Skin epidermis (tissue), 12 donors: ENCODE measurements around the gene ITCH.
A peak's percentile ranks its signal among the peaks of the same experiment; 100 is the strongest.
"Not testable (repeated sequence)": the region's sequence is repeated elsewhere in the genome, so short reads cannot be mapped to it uniquely, and the experiment has no call there.

Source experiments
- H3K27ac ChIP-seq, 21 experiments: fragments of 200-600 bp; sonication (generic) in 11 of 21; one replicate each; pipeline ENCODE4 v1.5.0; 2020; ENCODE audit warnings: mild to moderate bottlenecking in 3 of 21, inconsistent platforms in 2 of 21, moderate library complexity in 2 of 21
- H3K4me3 ChIP-seq, 7 experiments: fragments of 200-600 bp; sonication (generic) in 2 of 7; one replicate each; pipeline ENCODE4 v1.5.0; 2020; ENCODE audit warnings: inconsistent platforms in 2 of 7, mild to moderate bottlenecking in 2 of 7, moderate library complexity in 1 of 7

The ITCH gene

DNA sequence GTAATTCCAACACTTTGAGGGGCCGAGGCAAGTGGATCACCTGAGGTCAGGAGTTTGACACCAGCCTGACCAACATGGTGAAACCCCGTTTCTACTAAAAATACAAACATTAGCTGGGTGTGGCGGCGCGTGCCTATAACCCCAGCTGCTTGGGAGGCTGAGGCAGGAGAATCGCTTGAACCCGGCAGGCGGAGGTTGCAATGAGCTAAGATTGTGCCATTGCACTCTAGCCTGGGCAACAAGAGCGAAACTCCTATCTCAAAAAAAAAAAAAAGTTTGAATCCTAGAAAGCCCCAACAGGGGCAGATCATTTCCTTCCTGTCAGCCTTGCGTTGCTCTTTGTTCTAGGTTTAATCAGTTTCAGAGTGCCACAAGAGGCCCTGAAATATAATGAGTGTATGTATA is 42.2 kb downstream of the ITCH start:
- not testable (repeated sequence) for H3K4me3 ChIP-seq
- H3K27ac ChIP-seq: peak overlapping the region in 1 of 21 experiments; percentile 3

DNA sequence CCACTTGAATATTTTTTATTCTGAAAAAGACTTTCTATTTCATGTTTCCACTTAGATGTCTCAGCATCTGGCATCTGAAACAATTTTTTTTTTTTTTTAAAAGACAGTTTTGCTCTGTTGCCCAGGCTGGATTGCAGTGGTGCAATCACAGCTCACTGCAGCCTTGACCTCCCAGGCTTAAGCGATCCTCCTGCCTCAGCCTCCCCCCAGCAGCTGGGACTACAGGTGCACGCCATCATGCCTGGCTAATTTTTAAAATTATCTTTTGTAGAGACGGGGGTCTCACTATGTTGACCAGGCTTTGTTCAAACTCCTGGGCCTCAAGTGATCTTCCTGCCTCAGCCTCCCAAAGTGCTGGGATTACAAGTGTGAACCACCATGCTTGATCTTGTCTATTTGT is 42.9 kb downstream of the ITCH start:
- H3K27ac ChIP-seq: peak overlapping the region in 1 of 21 experiments; percentile 3
- not testable (repeated sequence) for H3K4me3 ChIP-seq

DNA sequence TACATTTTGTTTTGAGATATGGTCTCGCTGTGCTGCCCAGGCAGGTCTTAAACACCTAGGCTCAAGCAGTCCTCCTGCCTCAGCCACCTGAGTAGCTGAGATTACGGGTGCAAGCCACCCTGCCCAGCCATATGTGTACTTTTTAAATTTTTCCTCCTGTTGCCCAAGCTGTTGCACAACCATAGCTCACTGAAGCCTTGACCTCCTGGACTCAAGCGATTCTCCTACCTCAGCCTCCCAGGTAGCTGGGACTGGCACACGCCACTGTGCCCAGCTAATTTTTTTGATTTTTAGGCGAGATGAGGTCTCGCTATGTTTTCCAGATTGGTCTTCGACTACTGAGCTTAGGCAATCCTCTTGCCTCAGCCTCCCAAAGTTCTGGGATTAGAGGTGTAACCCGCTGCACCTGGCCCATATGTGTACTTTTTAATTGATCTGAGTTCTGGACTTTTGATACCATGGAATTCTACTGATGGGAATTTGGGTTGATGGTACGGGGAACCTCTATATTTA is 44.9 kb downstream of the ITCH start:
- Histone ChIP-seq H3K27ac (no peak overlapping the region), H3K4me3 (no peak overlapping the region)

DNA sequence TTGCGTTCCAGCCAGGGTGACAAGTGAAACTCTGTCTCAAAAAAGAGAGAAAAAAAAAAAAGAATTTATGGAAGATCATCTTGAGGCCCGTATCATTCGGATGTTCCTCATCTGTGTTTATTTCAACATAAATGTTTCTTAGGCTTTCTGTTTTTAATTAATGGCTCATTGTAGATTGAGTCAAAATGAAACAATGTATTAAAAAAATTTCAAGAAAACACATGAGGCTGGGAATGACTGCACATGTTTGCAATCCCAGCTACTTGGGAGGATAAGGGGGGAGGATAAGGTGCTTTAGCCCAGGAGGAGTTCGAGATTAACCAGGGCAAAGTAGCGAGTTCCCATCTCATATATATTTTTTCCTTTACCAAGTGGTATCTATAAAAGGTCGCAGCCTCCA is 47.3 kb downstream of the ITCH start:
- Histone ChIP-seq H3K4me3 (no peak overlapping the region), H3K27ac (no peak overlapping the region)

DNA sequence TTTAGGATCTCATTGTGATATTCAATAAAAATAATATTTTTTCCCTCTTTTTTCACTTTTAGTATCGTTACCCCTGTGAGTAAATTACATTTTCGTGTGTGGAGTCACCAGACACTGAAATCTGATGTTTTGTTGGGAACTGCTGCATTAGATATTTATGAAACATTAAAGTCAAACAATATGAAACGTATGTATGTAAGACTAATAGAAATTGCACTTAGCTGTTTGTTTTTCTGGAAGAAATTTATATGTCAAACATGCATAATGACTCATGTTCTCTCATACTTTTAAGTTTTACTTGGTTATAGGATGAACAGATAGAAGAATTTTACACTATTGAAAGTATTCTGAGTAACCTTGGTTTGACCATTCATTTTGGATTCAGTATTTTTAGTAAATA is 49.4 kb downstream of the ITCH start:
- no peak overlapping the region for H3K27ac ChIP-seq

DNA sequence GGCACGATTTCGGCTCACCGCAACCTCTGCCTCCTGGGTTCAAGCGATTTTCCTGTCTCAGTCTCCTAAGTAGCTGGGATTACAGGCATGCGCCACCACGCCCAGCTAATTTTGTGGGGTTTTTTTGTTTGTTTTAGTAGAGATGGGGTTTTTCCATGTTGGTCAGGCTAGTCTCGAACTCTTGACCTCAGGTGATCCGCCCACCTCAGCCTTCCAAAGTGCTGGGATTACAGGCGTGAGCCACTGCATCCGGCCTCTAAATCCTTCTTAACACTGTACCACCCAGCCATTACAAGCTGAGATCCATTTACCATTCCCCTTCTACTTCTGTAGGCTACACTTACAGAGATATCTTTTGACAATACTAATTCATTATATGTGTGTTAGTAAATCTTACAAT is 51.5 kb downstream of the ITCH start:
- not testable (repeated sequence) for H3K4me3 ChIP-seq
- peak overlapping the region in 3 of 21 experiments; percentile 10 to 12 (median 11) for H3K27ac ChIP-seq

More for the DNA sequence above, 49.4 kb downstream of the ITCH start:
- no peak overlapping the region for H3K4me3 ChIP-seq

DNA sequence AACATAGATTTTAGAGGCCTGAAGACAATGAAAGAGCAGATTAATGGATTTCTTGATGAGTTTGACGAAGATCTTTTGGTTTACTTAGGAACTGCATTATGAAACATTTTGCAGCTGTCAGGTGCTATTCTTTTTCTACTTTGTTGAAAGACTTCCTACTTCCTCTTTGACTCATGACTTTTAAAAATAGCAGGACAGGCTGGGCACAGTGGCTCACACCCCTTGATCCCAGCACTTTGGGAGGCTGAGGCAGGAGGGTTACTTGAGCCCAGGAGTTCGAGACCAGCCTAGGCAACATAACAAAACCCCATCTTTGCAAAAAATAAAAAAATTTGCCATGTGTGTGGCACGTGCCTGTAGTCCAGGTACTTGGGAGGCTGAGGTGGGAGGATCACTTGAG is 52.0 kb downstream of the ITCH start:
- peak overlapping the region in 4 of 21 experiments; percentile 10 to 30 (median 12) for H3K27ac ChIP-seq
- H3K4me3 ChIP-seq: no peak overlapping the region

DNA sequence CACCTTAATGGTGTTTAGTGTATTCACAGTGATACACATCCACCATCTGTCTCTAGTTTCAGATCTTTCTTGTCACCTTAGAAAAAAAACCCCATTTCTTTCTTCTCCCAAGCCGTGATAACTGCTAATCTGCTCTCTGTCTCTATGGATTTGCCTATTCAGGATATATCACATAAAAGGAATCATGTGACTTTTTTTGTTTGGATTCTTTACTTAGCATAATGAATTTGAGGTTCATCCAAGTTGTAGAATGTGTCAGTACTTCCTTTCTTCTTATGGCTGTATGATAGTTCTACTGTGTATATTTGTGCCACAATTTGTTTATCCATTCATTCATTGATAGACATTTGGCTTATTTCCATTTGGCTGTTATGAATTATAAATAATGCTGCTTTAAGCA is 57.1 kb downstream of the ITCH start:
- Histone ChIP-seq H3K27ac (no peak overlapping the region), H3K4me3 (no peak overlapping the region)

DNA sequence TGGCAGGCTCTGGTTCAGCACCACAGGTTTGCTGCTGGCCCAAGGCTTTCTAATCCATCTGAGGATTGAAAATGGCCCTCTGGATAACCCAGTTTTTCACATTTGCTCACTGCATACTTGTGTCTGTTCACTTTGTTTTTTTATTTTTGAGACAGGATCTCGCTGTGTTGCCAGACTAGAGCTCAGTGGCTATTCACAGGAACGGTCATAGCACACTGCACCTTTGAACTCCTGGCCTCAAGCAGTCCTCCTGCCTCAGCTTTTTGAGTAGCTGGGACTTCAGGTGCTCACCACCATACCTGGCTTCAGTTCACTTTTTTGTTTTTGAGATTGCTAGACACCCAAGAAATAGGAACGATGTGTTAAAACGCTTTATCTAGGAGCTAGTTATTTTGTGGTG is 57.9 kb downstream of the ITCH start:
- no peak overlapping the region for H3K4me3 ChIP-seq
- no peak overlapping the region for H3K27ac ChIP-seq

DNA sequence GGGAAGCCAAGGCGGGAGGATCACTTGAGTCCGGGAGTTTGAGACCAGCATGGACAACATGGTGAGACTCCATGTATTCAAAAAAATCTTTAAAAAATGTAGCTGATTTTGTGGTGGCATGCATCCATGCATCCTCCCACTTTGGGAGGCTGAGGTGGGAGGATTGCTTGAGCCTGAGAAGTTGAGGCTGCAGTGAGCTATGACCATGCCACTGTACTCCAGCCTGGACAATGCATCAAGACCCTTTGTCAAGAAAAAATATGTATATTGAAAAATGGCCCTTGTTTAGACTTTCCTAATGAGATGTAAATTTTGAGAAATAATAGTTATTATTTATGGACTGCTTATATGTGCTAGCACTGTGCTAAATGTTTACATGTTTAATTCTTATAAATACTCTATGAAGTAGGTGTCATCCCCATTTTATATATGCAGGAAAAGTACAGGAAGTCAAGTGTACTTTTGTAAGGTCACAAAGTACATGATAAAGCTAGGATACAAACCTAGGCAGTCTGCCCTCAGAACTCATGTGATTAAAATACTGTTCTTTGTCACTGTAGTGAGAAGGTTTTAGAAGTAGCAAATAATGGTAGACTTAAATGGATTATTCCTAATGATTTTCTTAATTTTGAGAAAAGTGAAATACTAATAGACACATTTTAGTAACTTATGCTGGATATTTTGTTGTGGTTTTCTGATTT is 58.8 kb downstream of the ITCH start:
- H3K4me3 ChIP-seq: no peak overlapping the region
- H3K27ac ChIP-seq: no peak overlapping the region

DNA sequence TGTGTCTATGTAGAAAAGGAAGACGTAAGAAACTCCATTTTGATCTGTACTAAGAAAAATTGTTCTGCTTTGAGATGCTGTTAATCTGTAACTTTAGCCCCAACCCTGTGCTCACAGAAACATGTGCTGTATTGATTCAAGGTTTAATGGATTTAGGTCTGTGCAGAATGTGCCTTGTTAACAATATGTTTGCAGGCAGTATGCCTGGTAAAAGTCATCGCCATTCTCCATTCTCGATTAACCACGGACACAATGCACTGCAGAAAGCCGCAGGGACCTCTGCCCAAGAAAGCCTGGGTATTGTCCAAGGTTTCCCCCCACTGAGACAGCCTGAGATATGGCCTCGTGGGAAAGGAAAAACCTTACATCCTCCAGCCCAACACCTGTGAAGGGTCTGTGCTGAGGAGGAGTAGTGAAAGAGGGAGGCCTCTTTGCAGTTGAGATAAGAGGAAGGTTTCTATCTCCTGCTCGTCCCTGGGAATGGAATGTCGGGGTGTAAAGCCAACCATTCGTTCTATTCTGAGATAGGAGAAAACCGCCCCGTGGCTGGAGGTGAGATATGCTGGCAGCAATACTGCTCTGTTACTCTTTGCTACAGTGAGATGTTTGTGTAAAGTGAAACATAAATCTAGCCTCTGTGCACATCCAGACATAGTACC is 62.1 kb downstream of the ITCH start:
- not testable (repeated sequence) for H3K27ac ChIP-seq

DNA sequence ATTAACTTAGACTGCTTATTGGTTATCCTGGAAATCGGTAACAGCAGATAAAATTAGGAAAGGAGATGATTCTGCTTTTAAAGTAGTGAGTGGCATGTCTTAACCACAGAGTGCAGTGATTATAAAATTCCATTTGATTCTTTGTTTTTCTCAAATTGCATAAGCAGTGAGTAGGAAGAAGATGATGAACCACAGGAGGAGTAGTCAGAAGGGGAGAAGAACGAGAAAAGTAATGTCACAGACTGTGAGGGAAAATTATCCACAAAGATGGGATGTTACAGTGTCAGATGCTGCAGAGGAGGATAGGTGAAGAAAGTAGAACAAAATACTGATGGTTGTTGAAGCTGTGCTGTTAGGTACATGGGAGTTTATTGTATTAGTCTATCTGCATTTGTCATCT is 63.0 kb downstream of the ITCH start:
- no peak overlapping the region for H3K27ac ChIP-seq
- no peak overlapping the region for H3K4me3 ChIP-seq

More for the DNA sequence above, 62.1 kb downstream of the ITCH start:
- not testable (repeated sequence) for H3K4me3 ChIP-seq

DNA sequence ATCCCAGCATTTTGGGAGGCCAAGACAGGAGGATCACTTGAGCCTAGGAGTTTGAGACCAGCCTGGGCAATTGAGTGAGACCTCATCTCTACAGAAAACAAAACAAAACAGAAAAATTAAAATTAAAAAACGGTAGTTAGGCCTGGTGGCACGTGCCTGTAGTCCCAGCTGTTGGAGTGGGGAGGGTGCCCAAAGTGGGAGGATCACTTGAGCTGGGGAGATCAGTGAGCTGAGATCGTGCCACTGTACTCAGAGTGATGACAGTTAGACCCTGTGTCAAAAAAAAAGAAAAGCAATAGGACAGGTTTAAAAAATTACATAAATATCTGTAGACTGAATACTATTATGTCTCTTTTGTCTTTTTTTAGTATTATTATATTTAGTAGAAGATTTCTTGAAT is 64.3 kb downstream of the ITCH start:
- Histone ChIP-seq H3K27ac (no peak overlapping the region), H3K4me3 (no peak overlapping the region)

DNA sequence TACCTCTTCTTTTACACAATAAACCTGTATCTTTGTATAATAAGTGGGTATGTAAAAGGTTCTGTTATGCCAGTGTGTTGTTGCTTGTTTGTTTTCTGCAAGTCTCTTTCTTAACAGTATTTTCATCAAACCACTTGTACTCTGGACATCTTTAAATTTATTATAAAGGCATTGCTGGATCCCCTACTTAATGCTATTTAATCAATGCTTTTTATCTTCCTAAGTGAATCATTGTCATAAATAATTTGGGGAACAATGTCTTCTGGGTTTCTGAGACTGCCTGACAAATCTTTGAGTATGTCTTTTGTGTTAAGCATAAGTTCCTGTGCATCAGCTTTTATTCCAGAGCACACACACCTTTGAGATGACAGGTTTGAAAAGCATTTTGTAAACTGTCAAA is 64.7 kb downstream of the ITCH start:
- H3K27ac ChIP-seq: no peak overlapping the region
- no peak overlapping the region for H3K4me3 ChIP-seq

DNA sequence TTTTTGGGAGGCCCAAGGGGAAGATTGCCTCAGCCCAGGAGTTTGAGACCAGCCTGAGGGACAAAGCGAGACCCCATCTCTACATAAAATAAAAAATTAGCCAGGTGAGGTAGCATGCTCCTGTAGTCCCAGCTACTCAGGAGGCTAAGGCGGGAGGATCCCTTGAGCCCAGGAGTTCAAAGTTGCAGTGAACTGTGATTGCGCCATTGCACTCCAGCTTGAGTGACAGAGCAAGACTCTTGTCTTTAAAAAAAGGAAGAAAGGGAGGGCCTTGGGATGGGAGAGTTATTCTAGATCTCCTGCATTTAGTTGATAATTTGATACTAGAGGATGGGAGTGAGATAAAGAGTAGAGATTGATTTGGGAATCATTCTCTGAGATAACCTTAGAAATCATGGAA is 68.1 kb downstream of the ITCH start:
- H3K27ac ChIP-seq: no peak overlapping the region
- no peak overlapping the region for H3K4me3 ChIP-seq

DNA sequence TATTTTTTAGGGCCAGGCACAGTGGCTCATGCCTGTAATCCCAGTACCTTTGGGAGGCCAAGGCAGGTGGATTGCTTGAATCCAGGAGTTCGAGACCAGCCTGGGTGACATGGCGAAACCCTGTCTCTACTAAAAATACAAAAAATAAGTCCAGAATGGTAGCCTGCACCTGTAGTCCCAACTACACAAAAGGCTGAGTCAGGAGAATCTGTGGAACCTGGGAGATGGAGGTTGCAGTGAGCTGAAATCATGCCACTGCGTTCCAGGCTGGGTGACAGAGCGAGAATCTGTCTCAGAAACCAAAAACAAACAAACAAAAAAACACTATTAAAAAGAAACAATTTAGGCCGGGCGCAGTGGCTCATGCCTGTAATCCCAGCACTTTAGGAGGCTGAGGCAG is 69.6 kb downstream of the ITCH start:
- not testable (repeated sequence) for H3K27ac ChIP-seq, H3K4me3 ChIP-seq

DNA sequence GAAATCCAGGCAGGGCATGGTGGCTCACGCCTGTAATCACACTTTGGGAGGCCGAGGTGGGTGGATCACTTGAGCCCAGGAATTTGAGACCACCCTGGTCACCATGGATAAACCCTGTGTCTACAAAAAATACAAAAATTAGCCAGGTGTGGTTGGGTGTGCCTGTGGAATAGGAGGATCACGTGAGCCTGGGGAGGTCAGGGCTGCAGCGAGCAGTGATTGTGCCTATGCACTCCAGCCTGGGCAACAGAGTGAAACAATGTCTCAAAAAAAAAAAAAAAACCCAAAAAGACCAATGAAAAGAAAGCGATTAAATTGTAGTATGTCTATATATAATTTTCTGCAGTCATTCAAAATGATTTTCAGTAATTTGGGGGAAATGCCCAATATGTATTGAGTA is 70.3 kb downstream of the ITCH start:
- H3K27ac ChIP-seq: no peak overlapping the region
- no peak overlapping the region for H3K4me3 ChIP-seq

DNA sequence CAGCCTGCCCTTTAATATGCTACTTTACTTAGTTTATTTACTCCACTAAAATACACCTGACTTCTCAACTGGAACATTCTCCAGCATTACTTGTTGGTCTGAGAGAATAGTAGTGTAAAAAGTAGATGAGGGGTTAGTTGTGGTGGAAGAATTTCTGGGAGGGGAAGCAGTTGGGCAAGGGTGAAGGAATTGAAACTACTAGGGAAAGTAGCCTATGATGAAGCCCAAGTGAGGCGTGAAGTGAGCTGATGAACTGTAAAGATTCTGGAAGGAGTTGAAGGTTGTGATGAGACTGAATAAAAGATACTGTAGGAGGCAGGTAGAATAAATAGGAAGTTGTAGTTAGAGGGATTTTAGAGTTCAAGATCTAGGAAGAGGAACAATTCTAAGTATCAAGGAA is 72.5 kb downstream of the ITCH start:
- no peak overlapping the region for H3K27ac ChIP-seq
- no peak overlapping the region for H3K4me3 ChIP-seq

DNA sequence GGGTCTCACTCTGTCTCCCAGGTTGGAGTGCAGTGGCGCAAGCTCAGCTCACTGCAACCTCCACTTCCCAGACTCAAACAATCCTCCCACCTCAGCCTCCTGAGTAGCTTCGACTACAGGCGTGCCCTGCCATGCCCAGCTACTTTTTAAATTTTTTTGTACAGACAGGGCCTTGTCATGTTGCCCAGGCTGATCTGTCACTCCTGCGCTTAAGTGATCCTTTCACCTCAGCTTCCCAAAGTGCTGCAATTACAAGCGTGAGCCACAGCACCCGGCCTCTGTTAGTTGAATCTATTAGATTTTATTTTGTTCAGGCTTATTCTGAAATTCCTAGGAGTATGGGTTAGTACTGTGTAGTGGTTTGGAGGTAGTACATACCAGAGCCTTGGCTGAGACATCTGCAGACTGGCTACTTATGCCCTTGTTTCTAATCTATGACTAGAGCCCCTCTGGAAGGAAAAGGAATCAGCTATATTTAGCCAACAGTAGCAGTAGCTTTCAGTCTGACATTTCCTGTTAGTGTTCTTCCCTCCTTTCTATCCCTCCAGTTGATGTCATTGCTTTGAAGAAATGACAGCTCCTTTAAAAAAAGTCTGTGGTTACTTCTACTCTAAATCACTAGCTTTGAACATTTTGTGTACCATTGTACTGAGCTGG is 74.4 kb downstream of the ITCH start:
- H3K27ac ChIP-seq: no peak overlapping the region
- H3K4me3 ChIP-seq: no peak overlapping the region

DNA sequence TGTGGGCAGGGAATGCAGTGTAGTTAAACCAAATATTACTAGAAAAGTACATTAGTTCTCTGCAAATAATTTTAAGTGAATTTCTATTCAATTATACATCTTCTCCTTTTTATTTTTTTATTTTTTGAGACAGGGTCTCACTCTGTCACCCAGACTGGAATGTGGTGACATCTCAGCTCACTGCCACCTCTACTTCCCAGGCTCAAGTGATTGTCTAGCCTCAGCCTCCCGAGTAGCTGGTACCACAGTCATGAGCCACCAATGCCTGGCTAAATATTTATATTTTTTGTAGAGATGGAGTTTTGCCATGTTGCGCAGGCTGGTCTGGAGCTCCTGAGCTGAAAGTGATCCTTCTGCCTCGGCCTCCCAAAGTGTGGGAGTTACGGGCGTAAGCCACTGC is 76.1 kb downstream of the ITCH start:
- Histone ChIP-seq H3K4me3 (no peak overlapping the region), H3K27ac (no peak overlapping the region)

DNA sequence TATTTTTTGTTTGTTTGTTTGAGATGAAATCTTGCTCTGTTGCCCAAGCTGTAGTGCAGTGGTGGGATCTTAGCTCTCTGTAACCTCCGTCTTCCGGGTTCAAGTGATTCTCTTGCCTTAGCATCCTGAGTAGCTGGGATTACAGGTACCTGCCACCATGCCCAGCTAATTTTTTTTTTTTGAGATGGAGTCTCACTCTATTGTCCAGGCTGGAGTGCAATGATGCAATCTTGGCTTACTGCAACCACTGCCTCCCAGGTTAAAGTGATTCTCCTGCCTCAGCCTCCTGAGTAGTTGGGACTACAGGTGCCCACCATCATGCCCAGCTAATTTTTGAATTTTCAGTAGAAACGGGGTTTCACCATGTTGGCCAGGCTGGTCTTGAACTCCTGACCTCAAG is 78.3 kb downstream of the ITCH start:
- H3K27ac ChIP-seq, H3K4me3 ChIP-seq: not testable (repeated sequence)
